K562 (cell line): Measurements from ENCODE around the gene C1QTNF2. TPM values are rescaled to one million over a fixed set of nuclear protein-coding genes. Genes with fewer than 3 reads are reported as not detected.

Source experiments
- BCOR ChIP-seq: fragments of 450-650 bp; IDR thresholded peaks from 2 replicates; pipeline ENCODE4 v1.6.1; 2016
- BMI1 ChIP-seq: fragments of 150-350 bp; IDR thresholded peaks from 2 replicates; pipeline ENCODE4 v1.6.1; 2014; ENCODE audit warnings: low read length
- BRD9 ChIP-seq: fragments of 450-650 bp; IDR thresholded peaks from 2 replicates; pipeline ENCODE4 v1.6.1; 2018; ENCODE audit warnings: low read depth; ENCODE audit not compliant: partially characterized antibody
- CREB1 ChIP-seq, 2 experiments: sonication (generic) in 1 of 2; formaldehyde crosslinking in 1 of 2; IDR thresholded peaks; 2 replicates each; pipeline versions ENCODE4 v1.6.1 to v1.8.0; 2012 to 2022; ENCODE audit warnings: inconsistent platforms in 1 of 2, mild to moderate bottlenecking in 1 of 2, missing genetic modification reagents in 1 of 2, moderate library complexity in 1 of 2
- EGR1 ChIP-seq: fragments of 450-650 bp; conservative IDR thresholded peaks from 2 replicates; pipeline ENCODE4 v1.6.1; 2017; ENCODE audit warnings: mild to moderate bottlenecking
- FOXA3 ChIP-seq, 2 experiments: fragments of 450-650 bp in 1 of 2; sonication (generic) in 1 of 2; formaldehyde crosslinking; IDR thresholded peaks in 1 of 2; conservative IDR thresholded peaks in 1 of 2; 2 replicates each; pipeline versions ENCODE4 v1.4.0 to v1.8.0; 2020 to 2022; ENCODE audit warnings: mild to moderate bottlenecking in 2 of 2, missing genetic modification reagents in 1 of 2
- HMG20B ChIP-seq: fragments of 250-450 bp; sonication (Bioruptor Pico); IDR thresholded peaks from 2 replicates; pipeline ENCODE4 v1.5.0; 2021; ENCODE audit warnings: mild to moderate bottlenecking
- IRF2 ChIP-seq: sonication (generic); formaldehyde crosslinking; IDR thresholded peaks from 2 replicates; pipeline ENCODE4 v1.8.1; 2022; ENCODE audit warnings: mild to moderate bottlenecking, missing genetic modification reagents
- NCOA4 ChIP-seq: fragments of 450-650 bp; IDR thresholded peaks from 2 replicates; pipeline ENCODE4 v1.6.1; 2018; ENCODE audit warnings: mild to moderate bottlenecking; ENCODE audit not compliant: partially characterized antibody
- NFE2 ChIP-seq: IDR thresholded peaks from 2 replicates; pipeline ENCODE4 v1.6.1; 2014; ENCODE audit warnings: antibody characterized with exemption, low read depth
- NFRKB ChIP-seq: fragments of 450-650 bp; IDR thresholded peaks from 2 replicates; pipeline ENCODE4 v1.6.1; 2016; ENCODE audit warnings: low read depth
- PKNOX1 ChIP-seq: fragments of 450-650 bp; IDR thresholded peaks from 2 replicates; pipeline ENCODE4 v1.6.1; 2016
- RB1 ChIP-seq: fragments of 450-650 bp; IDR thresholded peaks from 2 replicates; pipeline ENCODE4 v1.6.1; 2017; ENCODE audit warnings: low read depth, mild to moderate bottlenecking
- RBFOX2 ChIP-seq: fragments of 200-400 bp; formaldehyde crosslinking; IDR thresholded peaks from 2 replicates; pipeline ENCODE4 v1.6.1; 2017; ENCODE audit warnings: low read depth, mild to moderate bottlenecking, low read length, moderate library complexity
- RBM25 ChIP-seq: fragments of 200-400 bp; formaldehyde crosslinking; IDR thresholded peaks from 2 replicates; pipeline ENCODE4 v1.6.1; 2018; ENCODE audit warnings: low read length, low read depth, moderate library complexity; ENCODE audit not compliant: severe bottlenecking
- SFPQ ChIP-seq: fragments of 200-400 bp; formaldehyde crosslinking; IDR thresholded peaks from 2 replicates; pipeline ENCODE4 v1.6.1; 2017; ENCODE audit warnings: mild to moderate bottlenecking, low read depth, low read length, moderate library complexity
- SMARCE1 ChIP-seq: fragments of 450-650 bp; IDR thresholded peaks from 2 replicates; pipeline ENCODE4 v1.7.1; 2016; ENCODE audit warnings: mild to moderate bottlenecking
- ZBTB11 ChIP-seq, 3 experiments: fragments of 200-800 bp in 1 of 3; fragments of 250-450 bp in 1 of 3; fragments of 450-650 bp in 1 of 3; sonication (Bioruptor Pico) in 1 of 3; sonication (Bioruptor generic) in 1 of 3; formaldehyde crosslinking in 1 of 3; IDR thresholded peaks; 2 replicates each; pipeline versions ENCODE4 v1.6.1 to v1.8.0; 2016 to 2022; ENCODE audit warnings: mild to moderate bottlenecking in 2 of 3, missing genetic modification characterization in 2 of 3, missing compliant biosample characterization in 1 of 3, moderate library complexity in 1 of 3
- ZNF449 ChIP-seq: fragments of 250-450 bp; sonication (Bioruptor Pico); IDR thresholded peaks from 2 replicates; pipeline ENCODE4 v1.8.0; 2022; ENCODE audit warnings: moderate library complexity, mild to moderate bottlenecking, inconsistent platforms
- ZNF589 ChIP-seq: fragments of 200-800 bp; sonication (Bioruptor generic); IDR thresholded peaks from 2 replicates; pipeline ENCODE4 v1.6.1; 2016; ENCODE audit warnings: low read depth, missing genetic modification characterization, missing compliant biosample characterization
- ZNF695 ChIP-seq: fragments of 450-650 bp; formaldehyde crosslinking; IDR thresholded peaks from 2 replicates; pipeline ENCODE4 v1.4.0; 2020; ENCODE audit warnings: mild to moderate bottlenecking, moderate library complexity
- polyA plus RNA-seq, 8 experiments: library from polyadenylated mRNA; depleted of rRNA in 4 of 8; stranded (reverse) in 5 of 8; unstranded in 3 of 8; fragments of >200 nt; fragmentation: Nextera tagmentation in 2 of 8; fragmentation: Illumina TruSeq in 1 of 8; extraction: Ambion mirVana in 2 of 8; extraction: Trizol in 1 of 8; gene quantifications; 2 replicates each; pipeline versions ENCODE4 v1.2.1 to v1.2.3, GENCODE V29; 2011 to 2014; ENCODE audit warnings: inconsistent platforms in 1 of 8, missing spikeins in 1 of 8
- total RNA-seq, 7 experiments: library from RNA; depleted of rRNA in 6 of 7; stranded (reverse); fragments of >200 nt in 6 of 7; fragmentation: Illumina TruSeq in 2 of 7; extraction: Trizol in 2 of 7; gene quantifications; 2 replicates each; pipeline versions ENCODE4 v1.2.1 to v1.2.3, GENCODE V29; 2011 to 2021; ENCODE audit warnings: low replicate concordance in 1 of 7

The C1QTNF2 gene
- total and polyA plus RNA-seq, 9 of the 15 experiments (the other 6 are each of a cell fraction or from before 2014, with no cell fraction given), result not detected

GRCh38 chr5:160353379-160353778, 17.0 kb downstream of the C1QTNF2 start (continued):
- no peak for TF ChIP-seq RBFOX2
- no peak for TF ChIP-seq HMG20B
- TF ChIP-seq BMI1, result no peak
- TF ChIP-seq NFRKB, result no peak
- no peak for TF ChIP-seq NFE2
- no peak for TF ChIP-seq RBM25
- TF ChIP-seq BCOR, result no peak
- TF ChIP-seq ZNF695 (CRISPR knock-in tag), result no peak
- no peak for TF ChIP-seq RB1
- no peak for TF ChIP-seq IRF2
- no peak for TF ChIP-seq NCOA4
- TF ChIP-seq BRD9, result no peak
- no peak for TF ChIP-seq ZNF449 (CRISPR knock-in tag)
- TF ChIP-seq CREB1 (IDR thresholded peaks at IDR 0.05), result no peak
- no peak for TF ChIP-seq CREB1 (CRISPR knock-in tag; IDR thresholded peaks at IDR 0.05)
- TF ChIP-seq PKNOX1, result peak; percentile 98
- TF ChIP-seq FOXA3 (CRISPR knock-in tag; conservative IDR thresholded peaks at IDR 0.05 in 1 of 2, IDR thresholded peaks at IDR 0.05 in 1 of 2), result no peak
- no peak for TF ChIP-seq SMARCE1
- TF ChIP-seq ZNF589 (CRISPR knock-in tag), result no peak
- 0 out of 2 replicates have a peak, but pooled peaks have one; percentile 6 for TF ChIP-seq EGR1
- TF ChIP-seq ZBTB11 (CRISPR knock-in tag; IDR thresholded peaks at IDR 0.05), result no peak
- TF ChIP-seq SFPQ, result no peak
